GM03348 (cell line): ENCODE measurements around the gene NMNAT3.
"Not testable (repeated sequence)": the region's sequence is repeated elsewhere in the genome, so short reads cannot be mapped to it uniquely, and the experiment has no call there.

Experiments
- DNase-seq: peaks from one replicate; pipeline ENCODE4 v3.0.0; 2012; ENCODE audit warnings: low spot score

NMNAT3 gene

DNA sequence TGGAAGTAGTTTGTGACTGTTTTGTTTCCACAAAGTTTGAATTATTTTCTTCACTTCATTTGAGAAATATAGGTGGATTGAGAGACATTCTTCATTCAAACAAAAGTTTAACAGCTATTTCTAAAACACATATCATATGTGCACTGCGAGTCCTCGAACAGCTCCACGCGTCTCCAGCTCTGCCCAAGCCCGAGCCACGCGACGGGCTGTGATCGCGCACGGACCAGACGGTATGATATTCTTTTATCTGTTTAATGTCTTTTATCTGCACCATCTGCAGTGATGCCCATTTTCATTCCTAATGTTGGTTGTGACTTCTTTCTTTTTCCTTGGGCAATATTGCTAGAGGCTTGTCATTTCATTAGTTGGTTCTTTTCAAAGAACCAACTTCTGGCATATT lies 94.1 kb downstream of the NMNAT3 start:
- DNase-seq: not testable (repeated sequence)

DNA sequence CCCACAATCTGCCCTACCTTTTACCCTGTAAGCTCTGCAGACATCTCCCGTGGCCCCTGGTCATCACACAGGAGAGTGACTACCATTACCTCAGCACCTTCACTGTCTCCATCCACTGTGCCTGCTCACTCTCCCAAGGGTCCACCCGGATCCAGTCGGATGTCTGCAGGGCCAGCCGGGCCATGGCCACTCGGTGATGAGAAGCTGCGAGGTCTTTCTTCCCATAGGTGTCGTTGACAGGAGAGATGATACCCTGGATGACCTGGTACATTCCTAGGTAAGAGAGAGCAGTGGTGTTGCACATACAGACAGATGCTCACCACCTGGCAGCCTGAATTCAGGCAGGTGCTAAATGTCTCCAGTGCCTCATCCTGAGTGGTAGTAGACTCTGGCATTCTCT lies 99.0 kb downstream of the NMNAT3 start:
- no peak for DNase-seq

DNA sequence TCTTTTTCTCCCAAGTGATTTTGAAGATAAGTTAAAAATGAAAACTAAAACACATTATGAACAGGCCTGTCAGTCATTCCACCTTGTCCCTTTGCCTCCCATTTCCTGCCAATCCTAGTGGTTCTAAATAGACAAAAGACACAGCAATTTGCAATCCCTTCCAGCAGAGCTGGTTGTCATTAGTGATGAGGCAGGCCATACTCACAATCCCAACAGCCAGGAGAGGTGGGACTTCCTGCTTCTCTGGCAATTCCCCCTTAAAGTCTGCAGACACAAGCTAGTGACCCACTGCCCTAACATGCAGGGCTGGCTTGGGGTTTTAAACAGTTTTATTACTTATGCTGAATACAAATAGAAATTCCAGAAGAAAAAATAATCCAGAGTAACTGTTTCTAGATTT lies 99.9 kb downstream of the NMNAT3 start:
- no peak for DNase-seq

DNA sequence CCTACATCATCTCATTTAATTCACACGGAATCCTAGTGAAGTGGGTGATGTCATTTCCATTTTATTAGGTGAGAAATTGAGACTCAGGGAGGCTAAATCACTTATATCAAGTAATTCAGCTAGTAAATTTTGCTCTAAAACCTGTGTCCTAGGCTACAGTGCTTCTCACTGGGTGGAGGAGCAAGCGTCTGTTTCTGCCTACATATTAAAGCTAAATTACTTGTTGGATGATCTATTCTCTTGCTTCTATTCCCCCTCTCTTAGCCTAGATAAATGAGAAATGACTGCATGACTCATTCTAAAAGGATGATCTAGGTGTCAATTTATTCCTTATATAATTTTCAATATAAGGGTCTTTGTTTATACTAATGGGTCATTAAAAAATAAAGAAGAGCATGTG lies 100.4 kb downstream of the NMNAT3 start:
- no peak for DNase-seq

DNA sequence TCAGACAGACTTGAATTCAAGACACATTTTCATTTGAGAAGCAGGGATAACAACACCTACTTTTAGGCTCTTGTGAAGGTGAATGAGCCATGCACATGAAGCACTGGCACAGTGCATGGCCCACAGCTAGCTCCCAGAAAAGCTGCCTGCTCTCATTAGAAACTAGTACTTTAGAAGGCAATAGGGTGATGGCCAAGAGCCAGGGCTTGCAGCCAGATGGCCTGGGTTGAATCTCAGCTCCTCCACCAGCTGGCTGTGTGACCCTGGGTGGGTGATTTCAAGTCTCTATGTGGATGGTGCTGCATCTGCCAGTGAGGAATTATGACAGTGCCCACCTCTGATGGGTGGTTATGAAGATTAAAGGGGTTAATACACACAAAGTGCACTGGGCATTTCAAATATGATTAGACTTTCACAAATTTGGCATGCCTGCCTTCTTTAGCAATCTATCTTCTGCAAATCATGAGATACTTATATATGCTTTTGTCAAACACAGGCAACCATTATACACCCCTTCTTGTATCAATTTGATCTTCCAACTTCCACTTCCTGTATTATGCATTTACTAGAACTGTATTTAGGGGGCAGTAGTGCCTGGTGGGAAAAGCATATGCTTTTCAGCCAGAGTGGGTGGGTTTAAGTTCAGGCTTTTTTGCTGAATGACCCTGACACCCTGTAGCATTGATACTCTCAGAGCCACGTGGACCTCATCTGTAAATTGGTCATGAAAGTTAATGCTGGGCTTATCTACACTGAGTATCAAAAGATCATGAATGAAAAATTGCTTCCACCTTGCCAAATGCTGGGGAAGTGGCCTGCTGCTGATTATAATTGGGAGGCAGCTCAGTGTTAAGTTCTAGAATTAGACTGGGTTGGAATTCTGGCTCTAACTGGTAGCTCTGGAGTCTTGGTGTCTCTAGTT lies 103.5 kb downstream of the NMNAT3 start:
- no peak for DNase-seq

DNA sequence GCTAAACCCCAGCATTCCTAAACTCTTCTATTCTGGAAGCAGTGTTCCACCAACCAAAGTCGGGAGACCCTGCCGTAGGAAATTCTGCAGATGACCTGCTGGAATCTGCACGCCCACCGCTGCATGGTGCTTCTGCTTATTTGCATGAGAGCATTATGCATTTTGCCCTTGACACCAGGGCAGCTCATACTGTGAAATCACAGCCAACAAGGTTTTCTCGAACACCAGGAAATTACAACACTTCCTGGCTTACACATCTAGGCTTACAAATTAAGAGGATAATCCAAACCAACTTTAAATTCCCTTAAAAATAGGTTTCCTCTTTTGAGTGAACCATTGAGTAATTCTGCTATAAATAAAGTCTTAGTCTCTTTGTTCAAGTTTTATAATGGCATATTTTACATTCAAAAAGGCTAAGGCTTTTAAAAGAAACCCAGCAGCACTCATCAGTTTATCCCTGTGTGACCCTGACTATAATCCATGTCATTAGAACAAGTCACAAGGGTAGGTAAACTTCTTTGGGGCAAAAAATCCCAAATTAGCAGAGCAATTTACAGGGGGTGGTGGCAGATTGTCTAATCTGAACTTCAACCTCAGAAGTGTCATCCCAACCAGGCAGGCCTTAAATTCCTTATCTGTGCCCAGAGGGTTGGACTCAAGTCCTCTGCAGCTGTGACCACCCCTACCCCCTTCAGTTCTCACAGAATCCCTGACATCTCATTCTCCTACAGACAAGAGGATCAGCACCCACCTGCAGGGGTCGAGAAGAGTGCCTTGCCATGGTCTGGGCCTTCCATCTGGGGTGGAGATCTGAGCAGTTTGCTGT lies 104.7 kb downstream of the NMNAT3 start:
- DNase-seq: no peak

DNA sequence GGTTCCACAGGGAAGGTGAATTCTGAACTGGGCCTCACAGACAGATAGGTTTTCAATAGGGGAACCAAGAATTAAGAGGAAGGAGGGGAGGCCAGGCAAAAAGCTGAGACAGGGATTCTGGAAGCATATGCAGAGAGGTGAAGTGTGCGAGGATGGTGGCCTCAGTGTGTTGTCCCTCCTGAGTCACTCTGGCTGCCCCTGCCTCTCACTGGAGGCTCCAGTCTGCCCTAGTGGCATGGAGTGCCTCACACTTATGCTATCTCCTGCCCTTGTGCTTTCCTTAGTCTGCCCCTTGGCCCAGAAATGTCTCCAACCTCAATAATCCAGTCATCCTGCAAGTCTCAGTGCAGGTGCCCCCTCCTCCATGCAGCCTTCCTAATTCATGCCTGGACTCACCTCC lies 106.1 kb downstream of the NMNAT3 start:
- no peak for DNase-seq

DNA sequence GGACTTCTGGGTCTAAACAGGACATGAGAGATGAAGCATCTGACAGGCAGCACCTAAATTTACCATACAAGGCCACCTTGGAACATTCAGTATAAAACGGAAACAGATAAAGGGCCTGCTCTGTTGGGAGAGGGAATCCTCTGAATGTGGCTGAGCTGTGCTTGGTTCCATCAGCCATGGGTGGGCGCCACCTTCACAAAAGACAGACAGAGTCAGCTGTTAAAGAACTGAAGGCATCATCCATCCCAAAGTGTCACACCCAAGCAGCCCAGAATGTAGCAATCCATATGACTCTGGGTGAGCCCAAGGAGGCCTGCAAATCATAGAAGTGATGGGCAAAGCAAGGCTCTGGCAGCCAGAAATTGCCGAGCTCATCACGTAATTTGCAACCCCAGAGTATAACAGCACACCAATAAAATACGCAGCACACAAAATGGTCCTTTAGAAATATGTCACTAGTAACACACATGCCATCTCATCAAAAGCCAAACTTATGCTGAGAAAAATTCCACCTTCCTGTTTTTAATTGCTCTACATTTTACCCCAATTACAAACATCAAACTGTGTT lies 113.4 kb downstream of the NMNAT3 start:
- no peak for DNase-seq

DNA sequence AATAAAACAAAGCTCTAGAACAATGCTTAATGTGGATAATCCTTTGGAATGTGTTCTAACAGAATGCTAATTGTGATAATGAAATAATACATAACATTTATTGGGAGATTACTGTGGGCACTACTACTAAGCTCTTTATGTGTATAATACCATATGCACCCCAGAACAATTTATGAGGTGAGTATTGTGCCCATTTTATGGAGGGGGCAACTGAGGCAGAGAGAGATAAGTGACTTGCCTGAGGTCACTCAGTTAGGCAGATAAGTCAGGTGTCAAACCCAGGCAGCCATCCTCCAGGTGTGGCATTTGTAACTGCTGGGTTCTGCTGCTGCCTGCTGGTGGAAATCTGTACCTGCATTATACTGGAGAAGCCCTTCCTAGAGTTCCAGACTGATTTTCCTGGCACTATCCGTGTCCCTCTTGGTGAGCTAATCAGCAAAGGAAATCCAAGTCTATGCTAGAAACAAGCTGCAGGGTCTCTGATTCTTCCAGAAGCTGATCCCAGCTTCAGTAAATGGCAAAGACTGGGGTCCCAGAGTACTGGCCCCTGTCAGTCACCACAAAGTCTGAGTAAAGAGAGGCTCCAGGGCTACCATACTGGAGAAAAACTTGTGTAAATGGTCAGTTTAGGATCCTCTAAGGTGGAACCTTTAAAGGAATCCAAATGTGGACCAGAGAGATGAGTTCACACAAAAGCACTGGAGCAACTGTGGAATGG lies 115.7 kb downstream of the NMNAT3 start:
- peak; percentile 43 for DNase-seq

DNA sequence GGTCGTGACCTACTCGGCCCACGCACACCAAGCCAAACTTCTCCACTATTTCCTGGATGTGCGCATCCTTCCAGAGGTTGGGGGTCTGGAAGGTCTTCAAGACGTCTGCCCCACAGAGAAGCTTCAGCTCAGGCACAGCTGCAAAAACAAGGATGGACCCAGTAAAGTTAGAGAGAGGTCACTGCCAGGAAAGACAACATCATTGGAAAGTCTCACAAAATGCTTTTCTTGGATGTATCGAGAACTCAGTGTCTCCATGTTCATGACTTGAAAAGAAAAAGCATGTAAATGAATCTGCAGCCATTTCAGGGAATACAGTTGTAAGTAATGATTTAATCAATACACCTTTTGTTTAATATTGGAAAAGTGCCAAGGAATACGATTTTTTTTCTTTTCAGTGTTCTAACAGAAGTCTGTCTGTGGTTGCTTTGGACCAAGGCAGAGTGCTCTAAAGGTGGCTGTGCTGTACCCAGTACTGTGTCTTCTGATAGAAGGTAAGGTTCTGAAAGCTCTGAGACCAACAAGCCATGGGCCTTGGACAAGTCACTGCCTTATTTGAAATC lies 116.4 kb downstream of the NMNAT3 start:
- DNase-seq: no peak

DNA sequence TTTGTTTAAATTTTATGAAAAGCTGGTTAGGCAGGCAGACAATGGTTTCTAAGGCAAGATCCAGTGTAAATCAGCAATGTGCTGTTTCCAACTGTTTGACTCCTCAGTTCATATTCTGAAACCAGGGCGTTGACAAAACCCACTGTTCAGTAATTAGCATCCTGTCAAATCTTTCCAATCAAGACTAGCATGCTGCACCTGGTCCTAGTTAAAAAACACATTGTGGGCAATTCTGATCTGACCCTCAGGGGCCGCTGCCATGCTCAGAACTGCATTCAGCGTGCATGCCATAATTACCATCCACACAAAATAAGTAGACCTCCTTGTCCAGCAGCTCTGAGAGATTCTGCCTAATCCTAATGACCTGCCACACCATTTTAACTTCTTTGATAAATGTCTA lies 117.4 kb downstream of the NMNAT3 start:
- no peak for DNase-seq

DNA sequence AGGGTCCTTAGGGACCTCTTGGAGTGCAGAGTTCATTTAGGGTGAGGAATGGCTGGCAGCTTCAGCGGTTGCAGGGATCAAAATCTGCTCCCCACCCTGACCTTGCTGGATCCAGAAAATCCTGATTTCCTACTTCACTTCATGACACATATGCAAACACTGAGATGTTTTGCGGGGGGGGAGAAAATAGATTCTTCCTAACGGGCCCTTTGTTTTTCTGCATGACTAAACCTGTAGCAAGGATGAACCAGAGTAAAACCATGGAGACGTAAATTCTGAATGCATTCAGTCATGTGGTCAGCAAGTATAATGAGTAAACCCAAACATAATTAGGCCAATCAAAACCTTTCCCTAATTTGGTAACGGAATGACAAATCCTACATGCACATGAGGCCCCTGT lies 118.2 kb downstream of the NMNAT3 start:
- DNase-seq: no peak

DNA sequence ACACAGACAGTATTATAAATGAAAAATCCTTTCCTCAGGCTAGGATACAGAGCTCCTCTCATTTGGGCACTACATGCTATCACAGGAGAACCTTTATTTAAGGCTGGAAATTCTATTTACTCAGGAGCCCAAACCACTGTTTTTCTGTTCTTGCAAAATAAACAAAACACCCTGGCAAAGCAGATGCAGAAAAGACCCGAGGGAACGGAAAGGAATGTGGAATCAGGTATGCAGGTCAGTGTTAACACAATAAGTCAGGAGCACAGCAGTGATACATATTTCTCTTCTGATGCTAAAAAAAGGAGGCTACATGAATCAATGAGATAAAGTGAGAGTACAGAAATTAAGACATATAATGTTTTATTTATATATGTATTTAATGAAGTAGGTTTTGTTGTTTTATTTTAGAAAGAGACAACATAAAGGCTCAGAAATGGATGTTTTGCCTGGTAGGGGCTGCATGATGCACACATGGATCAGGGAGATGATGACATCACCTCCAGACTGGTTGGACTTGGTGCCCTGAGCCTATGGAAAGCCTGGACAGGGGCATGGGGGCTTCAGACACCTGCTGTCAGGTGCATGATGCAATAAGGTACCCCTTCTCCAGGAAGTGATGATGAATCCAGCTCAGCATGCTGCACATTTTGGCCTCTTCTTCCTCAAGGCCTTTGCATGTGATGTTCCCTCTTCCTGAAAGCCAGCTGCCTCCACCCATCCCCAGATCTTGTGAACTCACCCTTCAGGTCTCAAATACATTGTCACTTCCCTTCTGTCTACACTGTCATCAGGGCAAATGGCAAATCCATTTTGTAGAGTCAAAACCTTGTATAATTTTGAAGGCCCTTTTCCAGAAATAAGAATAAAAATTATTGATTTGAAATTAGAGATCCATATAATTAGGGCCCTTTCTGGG lies 119.2 kb downstream of the NMNAT3 start:
- no peak for DNase-seq

DNA sequence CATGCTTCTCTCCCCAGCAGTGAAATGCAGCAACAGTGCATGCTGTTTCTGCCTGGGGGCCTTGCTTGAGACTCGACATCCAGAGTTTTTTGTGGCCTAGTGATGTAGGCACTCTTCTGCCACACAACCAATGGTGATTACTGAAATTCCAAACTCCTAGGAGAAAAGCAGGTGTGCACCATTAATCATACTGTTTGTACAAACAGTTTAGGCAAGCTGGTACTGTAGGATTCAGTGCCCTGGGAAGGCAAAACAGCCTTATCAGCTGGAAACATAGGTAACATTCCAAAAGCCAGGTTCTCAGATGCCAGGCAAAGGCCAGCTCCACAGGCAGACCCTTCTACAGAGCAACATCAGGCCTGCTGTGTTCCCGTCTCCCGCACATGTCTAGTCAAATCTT lies 120.7 kb downstream of the NMNAT3 start:
- DNase-seq: no peak

DNA sequence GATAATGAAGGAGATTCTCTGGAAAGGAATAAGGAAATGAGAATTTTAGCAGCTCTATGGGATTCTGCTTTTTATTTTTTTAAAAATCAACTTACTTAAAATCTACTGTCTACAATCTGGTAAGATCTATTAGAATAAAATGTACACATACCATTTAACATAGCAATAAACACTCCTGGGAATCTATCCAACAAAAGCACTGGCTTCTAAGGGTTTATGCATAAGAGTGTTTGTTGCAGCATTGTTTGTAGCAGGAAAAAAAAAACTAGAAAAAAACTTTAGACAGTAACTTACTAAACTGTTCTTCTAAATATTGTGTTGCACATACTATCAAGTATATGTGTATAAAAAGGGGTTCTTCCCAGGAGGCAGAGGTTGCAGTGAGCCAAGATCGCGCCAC lies 122.5 kb downstream of the NMNAT3 start:
- no peak for DNase-seq

DNA sequence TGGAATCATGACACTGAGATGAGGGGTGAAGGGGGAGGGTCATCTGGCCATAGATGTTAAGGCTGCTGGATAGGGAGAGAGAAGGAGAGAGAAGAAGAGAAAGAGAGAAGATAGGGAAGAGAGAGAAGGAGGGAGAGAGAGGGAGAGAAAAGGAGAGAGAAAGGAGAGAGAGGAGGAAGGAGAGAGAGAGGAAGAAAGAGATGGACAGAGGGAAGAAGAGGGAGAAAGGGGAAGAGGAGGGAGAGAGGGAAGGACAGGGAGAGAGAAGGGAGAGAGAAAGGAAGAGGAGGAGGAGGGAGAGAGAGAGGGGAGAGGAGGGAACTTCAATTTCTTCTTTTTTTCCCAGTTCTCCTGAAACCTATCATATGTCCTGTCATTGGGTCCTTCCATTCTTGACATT lies 123.1 kb downstream of the NMNAT3 start:
- DNase-seq: no peak

DNA sequence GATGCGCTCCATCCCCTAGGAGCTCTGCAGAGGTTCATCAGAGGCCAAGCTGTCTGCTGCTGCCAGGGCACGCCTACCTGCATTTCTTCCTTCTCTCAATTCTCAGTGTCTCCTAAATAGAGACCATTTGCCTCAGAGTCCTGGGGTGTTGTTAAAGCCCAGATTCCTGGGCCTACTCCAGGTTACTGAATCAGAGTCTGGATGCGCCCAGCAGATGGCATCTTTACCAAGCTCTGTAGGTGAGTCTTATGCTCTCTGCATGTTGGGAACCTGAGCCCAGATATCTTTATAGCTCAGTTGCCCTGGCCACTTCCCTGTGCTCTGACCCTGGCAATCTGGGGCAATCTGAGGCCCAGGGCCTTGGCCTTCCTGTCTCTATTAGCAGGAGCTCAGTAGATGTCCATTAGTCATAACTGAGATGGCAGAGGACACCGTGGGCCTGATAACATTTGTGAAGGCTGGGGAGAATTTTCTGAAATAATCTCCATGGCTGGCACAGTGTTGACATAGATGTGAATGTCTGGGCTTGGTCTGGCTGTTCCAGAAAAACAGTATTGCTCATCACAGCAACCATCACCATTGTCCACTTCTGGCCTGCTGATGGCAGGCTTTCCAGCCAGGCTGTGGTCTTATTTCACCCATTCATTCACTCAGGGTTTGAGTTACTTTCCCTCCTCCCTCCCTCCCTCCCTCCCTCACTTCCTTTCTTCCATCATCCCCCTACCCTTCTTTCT lies 125.0 kb downstream of the NMNAT3 start:
- DNase-seq: no peak

DNA sequence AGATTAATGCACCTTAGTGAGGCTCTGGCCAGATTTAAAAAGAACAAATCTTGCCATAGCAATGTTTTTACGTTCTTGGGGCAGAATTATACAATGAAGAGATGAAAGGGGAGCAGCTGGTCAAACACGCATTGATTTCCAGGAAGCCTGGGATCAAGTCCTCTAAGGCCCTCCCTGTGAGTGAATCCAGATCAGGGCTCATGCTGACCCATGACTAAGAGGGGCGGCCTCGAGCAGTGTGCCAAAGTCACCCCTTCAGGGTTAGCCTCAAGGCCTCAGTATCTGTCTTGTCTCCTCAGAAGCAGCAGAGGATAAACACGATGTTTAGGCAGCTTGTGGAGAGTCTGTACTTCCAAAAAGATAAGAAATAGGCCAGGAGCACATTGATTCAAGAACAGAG lies 129.0 kb downstream of the NMNAT3 start:
- no peak for DNase-seq

DNA sequence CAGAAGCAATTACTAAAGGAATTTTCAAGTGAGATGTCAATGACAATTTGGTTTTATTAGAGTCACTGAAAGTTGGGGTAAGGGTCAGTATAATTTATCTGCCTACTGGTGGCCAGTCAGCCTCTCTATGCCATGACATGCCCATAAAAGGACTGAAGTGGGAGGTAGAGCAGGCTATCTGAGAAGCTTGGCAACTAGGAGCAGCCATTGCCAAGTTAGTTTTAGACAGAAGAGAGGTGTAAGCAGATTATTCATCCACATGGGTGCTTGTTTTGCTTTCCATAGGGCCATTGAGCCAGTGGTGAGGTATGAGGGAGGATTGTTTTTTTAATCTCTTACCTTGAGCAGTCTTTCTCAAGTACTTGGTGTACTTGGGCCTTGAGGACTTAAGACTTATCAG lies 130.1 kb downstream of the NMNAT3 start:
- DNase-seq: no peak

DNA sequence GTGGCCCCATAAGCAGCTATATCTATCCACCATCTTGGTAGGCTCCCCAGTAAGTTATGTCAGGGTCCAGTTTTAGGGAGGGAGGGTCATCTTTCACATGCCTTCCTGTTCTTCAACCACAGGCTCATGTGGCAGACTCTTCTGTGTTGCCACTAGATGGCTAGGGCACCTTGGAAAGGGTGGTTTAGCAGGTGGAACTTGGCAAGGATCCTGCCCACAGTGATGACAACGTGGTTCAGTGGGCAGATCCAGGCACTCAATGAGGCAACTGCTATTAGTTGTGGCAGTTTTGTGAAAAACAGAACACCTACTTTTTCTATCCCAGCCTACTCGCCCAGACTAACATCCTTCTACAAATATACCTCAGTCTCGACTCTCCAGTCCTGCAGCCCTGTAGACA lies 131.0 kb downstream of the NMNAT3 start:
- no peak for DNase-seq
